Upper lobe of right lung (tissue), 1 donor: ENCODE data around the gene CSPG4. TPM values are rescaled to one million over a fixed set of nuclear protein-coding genes. Genes with fewer than 3 reads are reported as not detected.

Experiments
- ATAC-seq: fragments of 200-7000 bp; cut with Tn5 transposase; one replicate; pipeline ENCODE4 v1.9.1; 2020; ENCODE audit warnings: mild to moderate bottlenecking, moderate library complexity
- DNase-seq: peaks from one replicate; pipeline ENCODE4 v3.0.0-alpha.2; 2020
- H3K27ac ChIP-seq: fragments of 200-600 bp; one replicate; pipeline ENCODE4 v1.8.0; 2022
- H3K27me3 ChIP-seq: fragments of 200-600 bp; one replicate; pipeline ENCODE4 v1.8.0; 2022; ENCODE audit warnings: mild to moderate bottlenecking
- H3K36me3 ChIP-seq: fragments of 200-600 bp; one replicate; pipeline ENCODE4 v1.8.0; 2022
- H3K4me1 ChIP-seq: fragments of 200-600 bp; one replicate; pipeline ENCODE4 v1.8.0; 2022
- H3K4me3 ChIP-seq: fragments of 200-600 bp; one replicate; pipeline ENCODE4 v1.8.0; 2022; ENCODE audit warnings: mild to moderate bottlenecking
- H3K9me3 ChIP-seq: fragments of 200-600 bp; one replicate; pipeline ENCODE4 v1.8.0; 2022
- intact Hi-C: fragments of 100-400 bp; cut with DNase I; formaldehyde crosslinking; loops from one replicate; pipeline ENCODE4 v1.11.0; 2022
- total RNA-seq: library from RNA; stranded (reverse); fragmentation: NEBNext Ultra II Directional; extraction: Animal tissue kit (Norgen Biotek cat#: 25700); gene quantifications from one replicate; pipeline ENCODE4 v1.2.1, GENCODE V29; 2021
- TF ChIP-seq, protein P1 (sequence below): fragments of 200-600 bp; IDR thresholded peaks from one replicate; pipeline ENCODE4 v1.8.0; 2022; ENCODE audit warnings: antibody characterized with exemption
- donor health status: DM: no; HTN: yes; CAD: no; lungs with severe emphysema.

CSPG4 gene
- total RNA-seq, 1 donor from 2014 or later = 12.6 TPM

DNA sequence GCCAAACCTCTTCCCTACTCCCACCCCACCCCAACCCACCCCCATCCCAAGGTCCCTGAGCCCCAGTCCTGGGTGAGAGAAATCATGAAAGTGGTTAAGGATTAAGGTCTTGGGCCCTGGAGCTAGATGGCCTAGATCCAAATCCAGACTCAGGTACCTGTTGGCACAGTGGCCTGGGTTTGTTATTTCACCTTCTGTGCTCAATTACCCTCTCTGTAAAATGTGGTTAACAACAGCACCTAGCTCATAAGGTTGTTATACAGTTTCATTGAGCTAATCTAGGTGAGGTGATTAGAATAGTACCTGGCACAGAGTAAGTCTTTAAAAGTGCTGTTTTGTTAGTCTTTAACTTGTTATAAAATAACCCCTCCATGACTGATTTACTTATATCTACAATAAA is 80.7 kb downstream of the CSPG4 start:
- no peak for ATAC-seq
- Histone ChIP-seq H3K4me3 (no peak overlapping the region), H3K27me3 (no peaks in the 10 kb centered on the region), H3K36me3 (no peaks in the 10 kb centered on the region), H3K4me1 (no peaks in the 10 kb centered on the region), H3K27ac (no peak overlapping the region), H3K9me3 (no peaks in the 10 kb centered on the region)
- no peak for DNase-seq
- intact Hi-C loops = no loop called here
- TF ChIP-seq, protein P1, sequence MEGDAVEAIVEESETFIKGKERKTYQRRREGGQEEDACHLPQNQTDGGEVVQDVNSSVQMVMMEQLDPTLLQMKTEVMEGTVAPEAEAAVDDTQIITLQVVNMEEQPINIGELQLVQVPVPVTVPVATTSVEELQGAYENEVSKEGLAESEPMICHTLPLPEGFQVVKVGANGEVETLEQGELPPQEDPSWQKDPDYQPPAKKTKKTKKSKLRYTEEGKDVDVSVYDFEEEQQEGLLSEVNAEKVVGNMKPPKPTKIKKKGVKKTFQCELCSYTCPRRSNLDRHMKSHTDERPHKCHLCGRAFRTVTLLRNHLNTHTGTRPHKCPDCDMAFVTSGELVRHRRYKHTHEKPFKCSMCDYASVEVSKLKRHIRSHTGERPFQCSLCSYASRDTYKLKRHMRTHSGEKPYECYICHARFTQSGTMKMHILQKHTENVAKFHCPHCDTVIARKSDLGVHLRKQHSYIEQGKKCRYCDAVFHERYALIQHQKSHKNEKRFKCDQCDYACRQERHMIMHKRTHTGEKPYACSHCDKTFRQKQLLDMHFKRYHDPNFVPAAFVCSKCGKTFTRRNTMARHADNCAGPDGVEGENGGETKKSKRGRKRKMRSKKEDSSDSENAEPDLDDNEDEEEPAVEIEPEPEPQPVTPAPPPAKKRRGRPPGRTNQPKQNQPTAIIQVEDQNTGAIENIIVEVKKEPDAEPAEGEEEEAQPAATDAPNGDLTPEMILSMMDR = no peak

DNA sequence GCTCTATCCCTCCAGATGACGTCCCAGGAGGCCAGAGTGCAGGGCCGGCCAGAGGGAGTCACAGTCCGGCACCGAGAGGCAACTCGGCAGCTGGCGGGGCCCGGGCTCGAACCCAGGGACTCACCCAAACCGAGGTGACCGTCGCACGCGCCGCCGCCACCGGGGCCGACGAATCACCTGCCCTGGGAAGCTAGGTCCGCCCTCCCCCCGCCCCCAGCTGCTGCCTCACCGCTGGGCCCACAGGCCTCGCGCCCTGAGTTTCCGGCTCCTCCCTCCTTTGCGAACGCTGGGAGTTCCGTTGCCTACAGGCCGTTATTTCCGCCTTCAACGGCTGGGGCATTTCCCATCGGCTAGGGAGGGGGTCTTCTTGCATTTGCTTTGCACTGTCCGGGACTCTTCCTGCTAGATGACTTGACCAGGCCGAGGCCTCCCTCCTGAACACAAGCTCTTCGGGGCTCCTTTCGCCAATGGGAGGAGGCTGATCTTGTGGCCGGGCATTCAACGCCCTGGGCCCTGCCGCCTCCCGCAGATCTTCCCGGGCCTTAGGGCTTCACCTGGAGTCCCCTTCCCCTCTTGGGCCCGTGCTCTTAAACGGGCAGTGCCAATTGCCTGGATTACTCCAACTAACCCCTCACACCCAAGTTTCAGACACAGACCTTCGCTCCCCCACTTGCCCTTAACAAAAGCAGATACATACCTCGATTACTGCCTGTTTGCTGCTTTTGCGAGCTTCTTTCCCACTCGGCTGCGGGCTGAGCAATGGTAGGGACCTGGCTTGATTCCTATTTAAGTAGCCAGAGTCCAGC is 86.9 kb downstream of the CSPG4 start, which contains the start of gene SNUPN:
TSS of gene SNUPN (minus strand) at position 184 of the 806 bp plus-strand sequence. CDS start 4,674 bp downstream, outside the sequence.
- Histone ChIP-seq H3K4me3 (peak within 1 kb of the TSS; percentile 92), H3K27ac (peak within 1 kb of the TSS; percentile 95), H3K4me1 (peaks cover 14% of the 10 kb centered on the region), H3K9me3 (no peaks in the 10 kb centered on the region), H3K36me3 (no peaks in the 10 kb centered on the region), H3K27me3 (no peaks in the 10 kb centered on the region)
- DNase-seq = peak; percentile 97
- intact Hi-C loops = no loop called here
- peak; percentile 97 for ATAC-seq
- TF ChIP-seq, protein P1 = no peak

Other genes with a start within 250 kb of the CSPG4 start
- 26.0 TPM for gene PTPN9, start 133.5 kb downstream of the CSPG4 start, total RNA-seq
- 23.5 TPM for gene SNUPN, start 87.1 kb downstream of the CSPG4 start, total RNA-seq
- gene IMP3, start 72.6 kb downstream of the CSPG4 start, total RNA-seq = 54.9 TPM
- gene SNX33, start 64.9 kb downstream of the CSPG4 start, total RNA-seq = 31.0 TPM
- 29.6 TPM for gene UBE2Q2, start 130.6 kb upstream of the CSPG4 start, total RNA-seq
- 22.2 TPM for gene FBXO22, start 191.0 kb upstream of the CSPG4 start, total RNA-seq